ENCODE results near the gene OCLN.

DNA sequence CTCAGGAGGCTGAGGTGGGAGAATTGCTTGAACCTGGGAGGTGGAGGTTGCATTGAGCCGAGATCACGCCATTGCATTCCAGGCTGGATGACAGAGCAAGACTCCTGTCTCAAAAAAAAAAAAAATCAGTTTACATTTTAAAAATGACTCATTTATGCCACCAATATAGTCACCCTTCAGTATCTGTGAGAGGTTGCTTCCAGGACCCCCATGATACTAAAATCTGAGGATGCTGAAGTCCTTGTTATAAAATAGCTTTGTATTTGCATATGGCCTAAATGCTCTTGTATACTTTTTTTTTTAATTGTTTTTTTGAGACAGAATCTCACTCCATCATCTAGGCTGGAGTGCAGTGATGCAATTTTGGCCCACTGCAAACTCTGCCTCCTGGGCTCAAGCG, 5.8 kb downstream of the OCLN start:
- TF ChIP-seq, protein P1, sequence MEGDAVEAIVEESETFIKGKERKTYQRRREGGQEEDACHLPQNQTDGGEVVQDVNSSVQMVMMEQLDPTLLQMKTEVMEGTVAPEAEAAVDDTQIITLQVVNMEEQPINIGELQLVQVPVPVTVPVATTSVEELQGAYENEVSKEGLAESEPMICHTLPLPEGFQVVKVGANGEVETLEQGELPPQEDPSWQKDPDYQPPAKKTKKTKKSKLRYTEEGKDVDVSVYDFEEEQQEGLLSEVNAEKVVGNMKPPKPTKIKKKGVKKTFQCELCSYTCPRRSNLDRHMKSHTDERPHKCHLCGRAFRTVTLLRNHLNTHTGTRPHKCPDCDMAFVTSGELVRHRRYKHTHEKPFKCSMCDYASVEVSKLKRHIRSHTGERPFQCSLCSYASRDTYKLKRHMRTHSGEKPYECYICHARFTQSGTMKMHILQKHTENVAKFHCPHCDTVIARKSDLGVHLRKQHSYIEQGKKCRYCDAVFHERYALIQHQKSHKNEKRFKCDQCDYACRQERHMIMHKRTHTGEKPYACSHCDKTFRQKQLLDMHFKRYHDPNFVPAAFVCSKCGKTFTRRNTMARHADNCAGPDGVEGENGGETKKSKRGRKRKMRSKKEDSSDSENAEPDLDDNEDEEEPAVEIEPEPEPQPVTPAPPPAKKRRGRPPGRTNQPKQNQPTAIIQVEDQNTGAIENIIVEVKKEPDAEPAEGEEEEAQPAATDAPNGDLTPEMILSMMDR (IDR thresholded peaks at IDR 0.05; ENCODE audit: insufficient read depth, low read depth, low read length), result no peak
- no peak for TF ChIP-seq EZH2 (IDR thresholded peaks at IDR 0.05; ENCODE audit: insufficient read depth, low read length)

Measured in astrocyte (in vitro differentiated cells and primary cell).